Fibroblast of upper back skin (primary cell): Measurements from ENCODE around the gene KLF17.
A peak's percentile ranks its signal among the peaks of the same experiment; 100 is the strongest.
"Not testable (repeated sequence)": the region's sequence is repeated elsewhere in the genome, so short reads cannot be mapped to it uniquely, and the experiment has no call there.

Experiments
- DNase-seq: peaks from one replicate; pipeline ENCODE4 v3.0.0-alpha.2; 2013

The KLF17 gene

DNA sequence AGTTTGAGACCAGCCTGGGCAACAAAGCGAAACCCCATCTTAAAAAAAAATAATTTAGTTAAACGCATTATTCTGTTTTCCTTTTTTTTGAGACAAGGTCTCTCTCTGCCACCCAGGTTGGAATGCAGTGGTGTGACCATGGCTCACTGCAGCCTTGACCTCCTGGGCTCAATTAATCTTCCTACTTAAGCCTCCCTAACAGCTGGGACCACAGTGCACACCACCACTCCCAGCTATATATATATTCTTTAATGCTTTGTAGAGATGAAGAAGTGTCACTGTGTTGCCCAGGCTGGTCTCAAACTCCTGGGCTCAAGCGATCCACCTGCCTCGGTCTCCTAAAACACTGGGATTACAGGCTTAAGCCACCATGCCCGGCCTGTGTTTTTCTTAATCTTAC, 7.7 kb upstream of the KLF17 start:
- no peak for DNase-seq

DNA sequence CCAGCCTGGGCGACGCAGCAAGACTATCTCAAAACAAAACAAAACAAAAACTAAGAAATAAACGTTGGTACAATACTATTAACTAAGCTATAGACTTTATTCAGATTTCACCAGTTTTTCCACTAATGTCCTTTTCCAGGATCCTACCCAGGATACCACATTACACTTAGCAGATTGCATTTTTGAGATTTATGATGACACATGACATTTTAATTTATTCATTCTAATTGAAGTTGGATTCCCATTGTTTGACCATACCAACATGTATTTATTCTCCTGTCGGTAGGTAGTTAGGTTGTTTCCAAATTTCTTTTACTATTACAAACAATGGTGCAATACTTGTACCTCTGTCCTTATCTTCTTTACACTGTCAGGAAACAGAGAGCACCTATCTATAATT, 6.8 kb upstream of the KLF17 start:
- no peak for DNase-seq

DNA sequence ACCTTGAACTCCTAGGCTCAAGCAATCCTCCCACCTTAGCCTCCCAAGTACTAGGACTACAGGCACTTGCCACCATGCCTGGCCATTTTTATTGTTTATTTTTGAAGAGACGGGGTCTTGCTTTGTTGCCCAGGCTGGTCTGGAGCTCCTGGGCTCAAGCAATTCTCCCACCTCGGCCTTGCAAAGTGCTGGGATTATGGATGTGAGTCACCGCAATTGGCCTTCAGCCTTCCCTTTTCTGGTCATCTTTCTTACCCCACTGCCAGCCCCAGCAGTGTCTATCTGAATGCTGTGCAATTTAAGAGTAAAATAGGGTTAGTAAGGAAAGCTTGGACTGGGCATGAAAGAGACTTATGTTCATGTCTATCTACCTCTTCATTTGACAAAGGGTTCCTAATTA, 6.1 kb upstream of the KLF17 start:
- no peak for DNase-seq

DNA sequence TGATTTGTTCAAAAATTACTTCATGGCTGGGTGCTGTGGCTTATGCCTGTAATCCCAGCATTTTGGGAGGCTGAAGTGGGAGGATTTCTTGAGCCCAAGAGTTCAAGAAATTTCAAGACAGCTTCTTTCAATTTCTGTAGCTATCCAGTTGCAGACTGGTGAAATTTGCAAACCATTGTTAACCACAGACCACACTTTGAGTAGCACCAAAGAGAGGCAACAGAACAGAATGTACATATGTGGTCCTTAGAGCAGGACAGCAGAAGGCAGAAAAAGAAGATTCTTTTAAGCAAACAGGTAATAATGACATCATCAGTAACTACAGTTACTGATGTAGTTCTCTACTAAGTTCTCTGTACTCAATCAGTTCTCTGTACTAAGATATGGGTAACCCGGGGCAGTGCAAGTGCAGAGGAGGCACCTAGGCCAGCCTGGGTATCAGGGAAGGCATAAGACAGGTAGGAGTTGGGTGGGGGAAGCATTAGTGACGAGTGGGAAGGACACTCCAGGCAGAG, 5.5 kb upstream of the KLF17 start:
- no peak for DNase-seq

DNA sequence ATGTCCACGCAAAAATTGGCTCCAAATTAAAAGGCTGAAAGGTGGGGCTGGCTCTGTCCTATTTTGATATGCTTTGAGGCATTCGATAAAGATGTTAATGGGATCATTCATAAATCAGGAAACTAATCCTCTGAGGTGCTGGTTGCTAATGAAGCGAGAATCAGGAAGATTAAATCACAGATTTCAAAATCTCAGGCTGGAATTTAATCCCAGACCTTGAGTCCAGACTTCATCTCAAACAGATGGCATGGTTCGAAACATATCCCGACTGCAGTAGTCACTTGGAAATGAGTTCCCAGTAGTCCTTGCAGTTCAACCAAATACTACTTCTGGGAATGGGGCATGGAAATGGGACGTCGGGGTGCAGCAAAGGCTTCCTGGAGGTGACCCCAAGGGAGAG, 4.5 kb upstream of the KLF17 start:
- no peak for DNase-seq

DNA sequence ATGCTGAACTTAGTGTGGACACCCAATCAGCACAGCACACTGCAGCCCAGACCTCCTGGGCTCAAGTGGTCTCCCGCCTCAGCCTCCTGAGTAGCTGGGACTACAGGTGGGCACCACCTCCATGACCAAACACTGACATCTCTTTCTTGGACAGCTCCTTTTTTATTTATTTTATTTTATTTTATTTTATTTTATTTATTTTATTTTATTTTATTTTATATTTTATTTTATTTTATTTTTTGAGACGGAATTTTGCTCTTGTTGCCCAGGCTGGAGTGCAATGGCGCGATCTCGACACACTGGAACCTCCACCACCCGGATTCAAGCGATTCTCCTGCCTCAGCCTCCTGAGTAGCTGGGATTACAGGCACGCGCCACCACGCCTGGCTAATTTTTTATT, 1.3 kb upstream of the KLF17 start:
- DNase-seq, result not testable (repeated sequence)

DNA sequence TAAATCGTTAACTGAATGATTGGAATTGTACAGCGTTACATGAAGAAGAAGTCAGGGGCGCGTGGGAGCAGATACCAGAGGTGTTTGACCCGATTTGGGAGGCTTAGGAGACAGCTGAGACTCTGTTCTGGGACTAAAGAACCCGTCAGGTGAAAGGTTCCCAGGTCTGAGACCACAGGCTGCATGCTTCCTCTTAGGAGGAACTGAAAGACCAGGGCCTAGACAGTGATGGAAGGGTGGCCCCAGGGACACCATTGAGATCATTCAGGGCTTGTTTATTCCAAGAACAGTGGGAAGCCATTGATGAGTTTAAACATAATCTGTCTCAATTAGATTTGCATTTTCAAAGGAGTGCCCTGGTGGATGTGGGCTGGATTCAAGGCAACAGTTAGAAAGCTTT, 904 bp downstream of the KLF17 start:
- DNase-seq, result no peak

DNA sequence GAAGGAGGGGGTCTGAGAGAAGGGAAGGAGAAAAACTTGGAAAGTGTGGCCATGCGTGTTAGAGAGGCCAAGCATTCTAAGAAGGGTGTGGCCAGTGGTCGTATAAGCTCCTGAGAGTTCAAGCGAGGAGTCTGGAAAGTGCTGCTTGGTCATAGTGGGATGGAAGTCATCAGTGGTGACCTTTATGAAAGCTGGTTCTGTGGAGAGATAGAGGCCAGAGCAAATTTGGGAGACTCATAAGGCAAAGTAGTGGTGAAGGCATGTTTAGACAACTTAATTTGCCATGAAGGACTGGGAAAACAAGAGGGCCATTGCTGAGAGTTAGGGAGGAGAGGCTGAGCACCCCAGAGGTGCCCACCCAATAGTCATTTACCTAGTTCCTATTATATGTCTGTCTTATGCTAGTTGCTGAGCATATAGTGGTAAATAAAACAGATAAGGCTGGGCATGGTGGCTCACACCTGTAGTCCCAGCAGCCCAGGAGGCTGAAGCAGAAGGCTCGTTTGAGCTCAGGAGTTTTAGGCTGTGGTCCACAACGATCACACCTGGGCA, 1.9 kb downstream of the KLF17 start:
- no peak for DNase-seq

DNA sequence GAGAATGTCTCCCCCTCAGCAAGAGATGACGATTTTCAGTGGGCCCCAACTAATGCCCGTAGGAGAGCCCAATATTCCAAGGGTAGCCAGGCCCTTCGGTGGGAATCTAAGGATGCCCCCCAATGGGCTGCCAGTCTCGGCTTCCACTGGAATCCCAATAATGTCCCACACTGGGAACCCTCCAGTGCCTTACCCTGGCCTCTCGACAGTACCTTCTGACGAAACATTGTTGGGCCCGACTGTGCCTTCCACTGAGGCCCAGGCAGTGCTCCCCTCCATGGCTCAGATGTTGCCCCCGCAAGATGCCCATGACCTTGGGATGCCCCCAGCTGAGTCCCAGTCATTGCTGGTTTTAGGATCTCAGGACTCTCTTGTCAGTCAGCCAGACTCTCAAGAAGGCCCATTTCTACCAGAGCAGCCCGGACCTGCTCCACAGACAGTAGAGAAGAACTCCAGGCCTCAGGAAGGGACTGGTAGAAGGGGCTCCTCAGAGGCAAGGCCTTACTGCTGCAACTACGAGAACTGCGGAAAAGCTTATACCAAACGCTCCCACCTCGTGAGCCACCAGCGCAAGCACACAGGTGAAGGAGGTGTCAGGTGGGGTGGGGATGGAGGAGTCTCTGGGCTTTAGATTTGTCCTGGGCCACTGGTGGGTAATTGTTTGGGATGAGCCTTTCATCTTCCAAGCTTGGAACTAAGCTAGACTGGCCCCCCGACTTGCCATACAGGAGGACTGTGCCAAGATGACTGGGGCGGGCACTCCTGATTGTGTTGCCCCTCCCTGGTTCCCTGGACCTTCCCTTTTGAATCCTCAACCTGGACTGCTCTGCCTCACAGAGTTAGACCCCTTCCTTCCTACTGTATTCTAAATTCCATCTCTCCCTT, 11.2 kb downstream of the KLF17 start:
- no peak for DNase-seq

DNA sequence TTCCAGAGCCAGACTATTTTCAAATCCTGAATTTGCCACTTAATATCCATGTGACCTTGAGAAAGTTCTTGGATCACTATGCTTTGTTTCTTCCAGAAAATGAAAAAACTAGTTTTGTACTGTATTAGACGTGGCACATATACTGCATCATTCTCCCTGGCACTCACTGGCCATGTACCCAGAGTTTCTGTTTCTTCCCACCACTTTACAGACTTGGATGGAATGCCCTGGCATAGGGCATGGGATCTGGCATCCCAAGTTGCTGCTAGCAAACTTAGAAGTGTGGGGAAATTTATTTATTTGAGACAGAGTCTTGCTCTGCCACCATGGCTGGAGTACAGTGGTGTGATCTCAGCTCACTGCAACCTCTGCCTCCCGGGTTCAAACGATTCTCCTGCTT, 12.8 kb downstream of the KLF17 start:
- DNase-seq, result no peak

DNA sequence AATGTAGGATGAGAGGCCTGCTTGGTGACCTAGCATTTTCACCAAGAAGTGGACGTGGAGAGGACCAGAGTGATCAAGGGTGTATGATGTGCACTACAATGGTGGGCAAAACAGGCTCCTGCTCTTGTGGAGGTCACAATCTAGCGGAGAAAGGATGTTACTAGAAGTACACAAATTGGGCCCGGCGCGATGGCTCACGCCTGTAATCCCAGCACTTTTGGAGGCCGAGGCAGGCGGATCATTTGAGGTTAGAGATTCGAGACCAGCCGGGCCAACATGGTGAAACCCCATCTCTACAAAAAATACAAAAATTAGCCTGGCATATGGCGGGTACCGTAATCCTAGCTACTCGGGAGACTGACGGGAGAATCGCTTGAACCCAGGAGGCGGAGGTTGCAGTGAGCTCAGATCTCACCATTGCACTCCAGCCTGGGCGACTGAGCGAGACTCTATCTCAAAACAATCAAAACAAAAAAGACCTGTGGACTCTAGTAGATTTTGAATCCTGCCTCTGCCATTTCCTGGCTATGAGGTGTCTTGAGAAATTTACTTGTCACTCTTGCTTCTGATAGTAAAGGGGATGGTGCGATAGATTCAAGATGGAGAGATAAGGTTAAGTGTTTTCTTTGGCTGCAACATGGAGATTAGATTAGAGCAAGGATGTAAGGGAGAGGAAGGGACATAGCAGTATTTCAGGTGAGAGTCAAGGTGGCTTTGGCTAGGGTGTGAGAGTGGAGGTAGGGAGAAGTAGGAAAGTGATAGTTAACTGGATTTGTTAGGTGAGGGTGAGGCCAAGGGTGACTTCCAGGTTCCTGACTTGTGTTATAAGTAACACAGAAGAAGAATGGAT, 15.7 kb downstream of the KLF17 start:
- no peak for DNase-seq

DNA sequence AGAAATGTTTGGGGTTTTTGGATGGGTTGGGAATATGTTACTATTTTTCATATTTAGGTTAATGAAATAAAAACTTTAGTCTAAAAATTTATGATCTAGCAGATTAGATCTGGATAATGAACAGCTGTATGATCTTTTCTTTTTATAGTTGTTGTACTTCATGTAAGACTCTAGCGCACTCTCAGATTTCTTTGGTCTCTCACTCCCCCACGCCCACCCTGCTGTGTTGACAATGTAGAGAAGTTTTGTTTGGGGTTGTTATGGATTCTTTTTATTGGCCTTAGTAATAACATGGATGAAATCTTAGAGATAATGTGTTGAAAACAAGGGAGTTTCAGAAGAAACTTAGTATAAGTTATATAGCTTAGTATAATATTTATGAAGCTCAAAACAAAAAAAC, 17.3 kb downstream of the KLF17 start:
- DNase-seq, result no peak

DNA sequence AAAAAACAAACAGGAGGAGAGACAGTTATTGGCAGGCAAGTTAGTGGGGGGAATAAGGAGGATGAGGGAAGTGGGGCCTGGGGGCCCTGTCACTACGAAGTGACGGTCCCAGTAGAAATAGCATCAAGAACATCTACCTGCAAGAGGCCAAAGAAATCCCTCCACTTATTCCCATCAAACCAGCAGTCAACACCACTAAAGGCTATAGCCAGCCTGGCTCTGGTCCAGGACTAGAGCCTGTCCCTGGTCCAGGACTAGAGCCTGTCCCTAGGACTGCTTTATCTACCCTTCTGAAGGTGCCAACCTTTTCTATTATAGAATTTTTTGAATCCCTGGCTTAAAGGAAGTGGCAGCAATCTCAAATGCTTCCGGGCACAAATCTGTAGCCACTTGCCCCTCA, 19.6 kb downstream of the KLF17 start:
- no peak for DNase-seq

DNA sequence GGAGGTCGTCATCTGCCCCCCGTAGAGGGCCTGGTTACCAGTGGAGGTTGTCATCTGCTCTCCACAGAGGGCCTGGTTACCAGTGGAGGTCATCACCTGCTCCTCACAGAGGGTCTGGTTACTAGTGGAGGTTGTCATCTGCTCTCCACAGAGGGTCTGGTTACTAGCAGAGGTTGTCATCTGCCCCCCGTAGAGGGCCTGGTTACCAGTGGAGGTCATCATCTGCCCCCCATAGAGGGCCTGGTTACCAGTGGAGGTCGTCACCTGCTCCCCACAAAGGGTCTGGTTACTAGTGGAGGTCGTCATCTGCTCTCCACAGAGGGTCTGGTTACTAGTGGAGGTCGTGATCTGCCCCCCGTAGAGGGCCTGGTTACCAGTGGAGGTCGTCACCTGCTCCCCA, 20.9 kb downstream of the KLF17 start:
- DNase-seq, result not testable (repeated sequence)

DNA sequence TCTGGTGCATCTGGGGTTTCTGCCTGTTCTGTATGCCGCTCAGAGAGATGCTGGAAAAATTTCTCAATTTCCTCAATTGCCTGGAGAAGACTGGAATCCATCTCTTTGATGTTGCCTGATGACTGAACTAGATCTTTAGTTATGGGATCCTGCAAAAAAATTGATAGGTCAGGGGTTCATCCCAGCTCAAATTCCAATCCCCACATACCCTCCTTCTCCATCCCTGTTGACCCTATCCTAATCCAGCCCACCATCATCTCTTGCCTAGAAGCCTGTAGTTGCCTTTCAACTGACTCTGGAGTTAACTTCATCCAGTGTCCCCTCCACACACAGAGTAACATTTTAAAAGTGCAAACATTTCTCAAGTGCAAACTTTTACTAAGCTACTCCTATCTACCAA, 22.9 kb downstream of the KLF17 start, which contains the start of gene KLF18:
Gene KLF18, minus strand, starts transcription at position 101 of the 400 bp plus-strand sequence. Its CDS starts 0 bp downstream, at position 101.
- DNase-seq, result no peak

DNA sequence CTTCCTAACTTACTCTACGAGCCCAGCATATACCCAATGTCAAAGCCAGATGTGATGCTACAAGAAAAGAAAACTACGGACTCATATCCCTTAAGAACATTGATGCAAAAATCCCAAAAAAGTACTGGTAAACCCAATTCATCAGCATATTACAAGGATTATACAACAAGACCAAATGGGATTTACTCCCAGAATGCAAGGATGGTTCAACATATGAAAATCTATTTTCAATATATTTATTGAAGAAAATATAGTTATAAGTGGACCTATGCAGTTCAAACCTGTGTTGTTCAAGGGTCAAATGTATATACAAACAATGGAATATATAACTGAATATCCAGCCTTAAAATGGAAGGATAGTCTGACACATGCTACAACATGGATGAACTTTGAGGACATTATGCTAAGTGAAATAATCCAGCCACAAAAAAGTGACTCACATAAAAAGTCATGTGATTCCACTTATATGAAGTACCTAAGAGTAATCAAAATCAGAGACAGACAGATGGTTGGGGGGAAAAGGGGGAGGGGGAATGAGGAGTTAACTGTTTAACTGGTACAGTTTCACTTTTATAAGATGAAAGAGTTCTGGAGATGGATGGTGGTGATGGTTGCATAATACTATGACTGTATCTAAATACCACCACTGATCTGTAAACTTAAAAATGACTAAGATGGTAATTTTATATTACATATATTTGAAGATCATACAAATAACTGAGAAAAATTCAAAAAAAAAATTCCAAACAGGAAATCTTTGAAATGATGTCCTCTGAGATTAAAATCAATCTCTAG, 26.5 kb downstream of the KLF17 start:
- no peak for DNase-seq

DNA sequence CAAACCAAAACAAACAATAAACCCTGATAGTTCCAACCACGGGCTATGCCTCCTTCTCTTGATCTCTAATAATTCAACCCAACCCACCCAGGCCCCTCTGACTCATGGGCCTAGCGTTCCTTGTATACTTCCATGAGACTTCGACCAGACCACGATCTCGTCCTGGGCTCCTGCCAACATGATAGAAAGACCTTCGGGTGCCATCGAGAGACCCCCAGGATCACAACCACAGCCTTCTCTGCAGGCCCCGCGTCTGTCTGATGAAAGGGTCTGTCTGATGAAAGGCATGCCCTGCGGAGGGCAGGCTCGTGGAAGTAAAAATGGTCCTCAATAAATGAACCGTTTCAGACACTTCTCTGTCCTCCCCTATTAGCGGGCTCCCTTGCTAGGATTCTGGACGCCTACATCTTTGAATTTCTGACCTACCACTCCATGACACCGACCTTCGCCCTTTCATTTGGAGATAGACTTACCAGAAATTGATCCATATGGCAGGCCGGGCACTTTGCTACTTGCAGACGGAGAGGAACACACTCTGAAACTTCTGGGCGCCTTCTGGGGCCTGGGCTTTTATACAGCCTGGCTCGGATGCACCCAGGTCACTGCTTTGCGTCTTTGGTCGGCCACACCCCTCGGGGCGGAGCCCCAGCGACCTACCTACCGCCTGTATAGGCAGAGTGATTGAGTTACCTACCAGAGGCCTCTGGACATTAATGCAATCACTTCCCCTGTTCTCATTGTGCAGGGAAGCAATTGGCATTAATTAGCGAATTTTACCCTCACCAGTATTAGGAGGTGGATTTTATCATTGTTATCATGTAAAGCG, 28.1 kb downstream of the KLF17 start:
- no peak for DNase-seq

DNA sequence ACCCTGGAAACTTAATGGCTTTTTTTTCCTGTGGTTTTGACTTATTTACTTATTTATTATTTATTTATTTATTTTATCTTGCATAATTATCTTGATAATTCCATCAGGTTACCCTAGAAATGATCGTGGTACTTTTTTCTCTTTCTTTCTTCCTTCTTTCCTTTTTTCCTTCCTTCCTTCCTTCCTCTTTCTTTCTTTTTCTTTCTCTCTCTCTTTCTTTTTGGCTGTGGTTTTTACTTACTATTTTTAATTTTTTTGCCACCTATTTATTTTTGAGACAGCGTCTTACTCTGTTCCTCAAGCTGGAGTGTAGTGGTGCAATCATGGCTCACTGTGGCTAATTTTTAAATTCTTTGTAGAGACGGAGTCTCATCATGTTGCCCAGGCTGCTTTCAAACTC, 29.0 kb downstream of the KLF17 start:
- DNase-seq, result no peak

DNA sequence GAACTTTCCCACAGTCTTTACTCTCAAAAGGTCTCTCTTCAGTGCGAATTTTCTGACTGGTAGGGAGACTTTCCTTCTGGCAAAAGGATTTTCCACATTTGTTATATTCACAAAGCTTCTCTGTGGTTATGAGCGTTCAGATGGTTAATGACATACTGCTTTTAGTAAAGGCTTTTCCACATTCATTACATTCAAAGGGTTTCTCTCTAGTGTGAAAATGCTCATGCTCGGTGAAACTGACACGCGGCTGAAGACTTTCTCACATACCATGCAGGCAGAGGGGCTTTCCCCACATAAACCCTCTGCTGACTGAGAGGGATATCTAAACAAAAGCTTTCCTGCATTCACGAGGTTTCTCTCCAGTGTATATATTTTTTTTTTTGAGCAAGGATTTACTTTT, 32.7 kb downstream of the KLF17 start:
- no peak for DNase-seq

DNA sequence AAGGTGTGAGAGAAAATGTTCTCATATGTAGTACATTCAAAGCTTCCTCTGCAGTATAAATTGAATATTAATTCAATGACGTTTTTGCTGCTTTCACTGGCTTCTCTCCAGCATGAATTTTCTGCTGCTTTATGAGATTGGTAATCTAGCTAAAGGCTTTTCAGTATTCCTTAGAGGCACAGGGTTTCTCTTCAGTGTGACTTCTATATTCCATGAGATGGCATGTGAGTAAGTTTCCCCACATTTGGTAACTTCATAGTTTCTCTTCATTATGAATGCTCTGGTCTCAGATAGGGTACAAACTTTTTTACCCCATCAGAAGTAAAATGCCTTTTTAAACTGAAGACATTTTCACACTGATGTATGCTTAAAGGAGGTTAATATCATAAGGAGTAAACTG, 33.2 kb downstream of the KLF17 start:
- no peak for DNase-seq

DNA sequence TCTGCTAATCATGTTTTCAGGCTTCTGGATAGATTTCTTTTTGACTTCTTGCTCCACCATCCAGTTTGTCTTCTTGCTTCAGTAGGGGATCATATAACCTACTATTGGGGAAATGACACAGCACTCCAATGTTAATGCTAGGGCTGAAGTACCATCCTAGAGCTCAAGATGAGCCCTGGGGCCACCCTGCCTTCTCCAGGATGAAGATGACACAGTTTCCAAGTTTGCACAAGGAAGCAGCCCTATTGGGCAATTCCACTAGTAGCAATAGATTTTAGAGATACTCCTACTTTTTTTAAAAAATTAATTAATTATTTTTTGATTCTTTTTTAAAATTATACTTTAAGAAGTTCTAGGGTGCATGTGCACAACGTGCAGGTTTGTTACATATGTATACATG, 34.1 kb downstream of the KLF17 start:
- DNase-seq, result no peak

DNA sequence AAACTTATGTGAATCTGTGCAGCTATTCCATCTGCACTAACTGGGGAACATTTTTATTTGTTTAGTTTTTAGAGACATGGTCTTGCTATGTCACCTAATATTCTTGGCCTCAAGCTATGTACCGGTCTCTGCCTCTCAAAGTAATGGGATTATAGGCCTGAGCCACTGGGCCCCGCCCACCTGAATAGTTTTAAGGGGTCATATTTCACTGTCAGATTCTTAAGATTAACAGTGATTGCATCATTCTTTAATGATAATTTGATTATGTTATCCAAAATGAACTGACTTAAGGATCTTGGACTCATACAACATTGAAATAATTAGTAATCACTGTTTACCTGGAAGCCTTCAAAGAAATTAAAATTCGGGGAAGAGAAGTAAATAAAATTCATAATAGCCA, 35.4 kb downstream of the KLF17 start:
- peak; percentile 8 for DNase-seq
